T-helper 2 cell treated with Interferon-gamma antibody and Interleukin-4, amounts not matched to agents 100 ng/mL and 5 ng/mL, for 36 hours (primary cell): ENCODE results near the gene ITPKB. TPM values are rescaled to one million over a fixed set of nuclear protein-coding genes. Genes with fewer than 3 reads are reported as not detected.
"Not testable (repeated sequence)": the region's sequence is repeated elsewhere in the genome, so short reads cannot be mapped to it uniquely, and the experiment has no call there.

Source experiments
- intact Hi-C: fragments of 100-400 bp; cut with micrococcal nuclease; formaldehyde crosslinking; loops from one replicate; pipeline ENCODE4 v1.15.1; 2023
- total RNA-seq: library from RNA; stranded (reverse); gene quantifications from 2 replicates; pipeline ENCODE4 v1.2.3, GENCODE V29; 2022

Gene ITPKB
- total RNA-seq, 1 donor from 2014 or later = 36.2 TPM

DNA sequence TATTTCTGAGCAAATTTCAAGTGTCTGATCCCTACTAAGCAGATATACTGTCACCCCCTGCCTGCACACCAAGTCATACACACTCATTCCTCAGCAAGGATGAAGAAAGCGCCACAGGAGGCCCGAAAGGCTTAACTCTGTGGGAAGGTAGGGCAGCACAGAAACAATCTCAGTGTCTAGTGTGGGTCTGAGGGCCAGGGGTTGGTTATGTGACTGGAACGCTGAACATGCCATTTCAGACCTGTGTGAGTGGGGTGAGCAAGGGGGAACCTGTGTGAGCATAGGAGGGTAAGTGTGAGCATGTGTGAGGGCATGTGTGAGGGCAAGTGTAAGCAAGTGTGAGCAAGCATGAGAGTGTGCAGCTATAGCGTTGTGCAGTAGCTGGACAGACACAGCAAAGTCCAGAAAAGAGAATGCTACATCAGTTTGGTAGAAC is 6.2 kb downstream of the ITPKB start:
- intact Hi-C loops = no loop called here

DNA sequence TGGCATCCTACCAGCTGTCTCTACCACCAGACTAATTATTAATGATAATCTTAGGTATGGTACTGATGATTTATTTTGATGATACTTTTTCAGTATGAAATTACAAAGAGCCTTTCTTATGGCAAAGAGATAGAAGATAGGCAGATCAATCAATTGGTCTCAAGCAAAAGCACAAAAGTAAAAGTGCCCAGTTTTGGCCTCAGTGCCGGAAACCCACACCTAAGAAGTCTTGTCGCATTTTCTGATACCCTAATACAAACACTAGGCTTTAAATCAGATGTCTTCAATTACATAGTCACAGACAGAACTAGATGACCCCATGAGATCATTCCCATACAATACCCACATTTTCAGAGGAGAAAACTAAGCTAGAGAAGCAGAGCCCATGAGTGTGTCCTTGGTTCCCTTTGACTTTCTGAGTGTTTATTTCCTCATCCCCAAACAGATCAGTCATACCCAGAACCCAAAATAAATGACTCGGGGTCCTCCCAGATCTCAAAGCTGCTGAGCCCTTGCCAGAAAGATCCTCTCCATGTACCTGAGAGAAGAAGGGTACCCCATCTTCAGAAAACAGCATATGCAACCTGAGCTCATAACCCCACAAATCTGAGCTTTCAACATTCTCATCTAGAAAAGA is 7.7 kb downstream of the ITPKB start:
- intact Hi-C loops = no loop called here

DNA sequence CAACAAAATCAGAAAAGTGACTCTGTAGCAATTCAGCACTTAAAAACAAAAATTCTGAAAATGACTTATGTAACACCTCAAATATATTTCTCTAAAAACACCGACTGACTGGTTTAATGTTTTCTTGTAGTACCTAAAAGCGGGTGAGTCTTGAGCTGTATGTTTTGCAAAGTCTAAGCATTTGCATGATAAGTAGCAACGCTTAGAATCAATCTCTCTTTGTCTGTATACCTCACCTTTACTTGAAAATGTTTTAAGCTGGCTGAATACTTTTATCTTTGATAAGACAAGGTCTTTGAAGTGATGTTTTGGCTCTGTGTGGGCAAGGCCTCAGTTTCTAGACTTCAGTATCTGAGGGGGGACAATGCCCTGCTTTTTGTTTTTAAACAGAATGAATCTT is 8.2 kb downstream of the ITPKB start:
- intact Hi-C loops = no loop called here

DNA sequence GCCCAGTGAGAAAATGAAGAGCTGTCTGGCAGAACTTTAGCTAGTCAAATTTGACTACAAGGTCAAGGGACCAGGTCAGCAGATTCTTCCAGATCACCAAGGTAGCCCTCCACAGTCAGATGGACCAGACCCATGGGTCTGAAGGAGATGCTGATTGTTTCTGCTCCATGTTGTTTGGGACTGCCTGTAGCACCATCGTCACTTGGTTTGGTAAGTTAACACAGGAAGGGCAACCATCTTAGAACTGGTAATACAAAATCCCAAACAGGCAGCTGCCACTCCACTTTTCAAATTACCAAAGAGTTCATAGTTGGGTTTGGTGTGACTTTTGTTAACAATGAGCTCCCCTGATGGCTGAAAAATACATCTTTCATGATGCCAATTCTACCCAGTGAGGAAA is 9.0 kb downstream of the ITPKB start:
- intact Hi-C loops = no loop called here

DNA sequence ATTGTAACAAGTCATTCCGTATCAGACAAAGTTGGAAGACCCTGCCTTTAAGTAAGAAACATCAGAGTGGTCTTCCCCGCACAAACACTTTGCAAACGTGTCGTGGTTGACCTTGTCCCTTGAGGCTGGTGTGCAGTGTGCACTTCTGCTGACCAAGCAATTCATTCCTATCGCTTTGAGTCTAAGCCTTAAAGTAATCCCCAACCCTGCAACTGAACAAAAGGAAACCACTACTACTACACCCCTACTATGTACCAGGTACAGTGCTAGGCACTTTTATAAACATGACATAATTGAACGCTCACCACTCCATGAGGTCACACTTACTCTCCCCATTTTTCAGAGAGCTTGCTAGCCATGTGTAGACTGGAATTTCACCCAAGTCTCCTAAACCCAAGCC is 10.6 kb downstream of the ITPKB start:
- intact Hi-C loops = no loop called here

DNA sequence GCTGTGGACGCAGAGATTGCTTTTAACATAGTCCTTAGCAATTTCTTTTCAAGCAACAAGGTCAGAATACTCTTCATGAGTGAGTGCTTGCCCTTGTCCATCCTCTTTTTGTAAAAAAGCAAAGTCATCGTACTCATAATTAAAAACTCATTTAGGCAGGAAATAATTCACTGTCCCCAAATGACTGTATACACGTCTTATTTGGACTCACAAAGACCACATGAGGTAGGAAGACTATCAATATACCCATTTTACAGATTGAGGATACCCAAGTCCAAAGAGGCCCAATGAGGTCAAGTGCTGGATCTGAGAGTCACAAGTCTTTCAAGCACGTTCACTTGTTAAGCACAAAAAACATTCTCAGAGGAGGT is 13.2 kb downstream of the ITPKB start:
- intact Hi-C loops = loop anchor here (1.0 kb wide), 1 partner anchor 51 kb away; no protein-coding TSS in a partner anchor

DNA sequence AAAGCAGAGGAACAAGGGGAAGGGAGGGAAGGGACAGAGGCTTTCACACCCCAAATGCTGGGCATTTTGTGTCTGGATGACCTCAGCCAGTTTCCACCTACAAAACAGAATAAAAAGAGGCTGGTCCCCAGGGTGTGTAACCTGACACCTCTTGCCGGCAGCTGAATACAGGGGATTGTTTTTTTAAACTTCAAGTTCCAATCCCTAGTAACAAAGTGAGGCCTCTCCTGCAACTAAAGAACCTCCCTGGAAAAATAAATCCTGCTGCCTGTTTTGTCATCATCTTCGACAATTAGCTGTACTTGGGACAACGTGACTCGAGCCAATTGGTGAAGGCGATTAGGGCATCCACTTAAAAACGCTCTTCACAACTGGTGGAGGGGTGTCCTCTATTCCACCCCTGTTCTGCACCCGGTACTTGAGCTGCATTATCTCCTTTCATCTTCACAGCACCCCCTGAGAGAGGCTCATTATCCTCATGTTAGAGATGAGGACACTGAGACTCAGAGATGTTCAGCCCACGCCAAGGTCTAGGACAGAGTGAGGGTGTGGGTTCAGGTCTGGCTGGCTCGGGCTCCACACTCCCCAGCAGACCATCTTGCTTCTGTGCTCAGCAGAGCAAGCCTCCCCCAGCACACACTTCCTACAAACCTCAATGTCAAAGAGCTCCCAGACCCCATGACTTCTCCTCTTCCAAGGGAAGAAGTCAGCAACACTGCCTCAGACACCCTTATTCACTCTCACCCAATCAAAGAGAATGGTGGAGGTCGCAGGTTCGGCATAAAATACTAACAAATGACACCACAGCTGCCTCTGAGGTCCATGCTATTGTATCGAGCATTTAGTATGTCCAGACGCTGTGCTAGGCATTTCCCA is 15.2 kb downstream of the ITPKB start:
- intact Hi-C loops = no loop called here

DNA sequence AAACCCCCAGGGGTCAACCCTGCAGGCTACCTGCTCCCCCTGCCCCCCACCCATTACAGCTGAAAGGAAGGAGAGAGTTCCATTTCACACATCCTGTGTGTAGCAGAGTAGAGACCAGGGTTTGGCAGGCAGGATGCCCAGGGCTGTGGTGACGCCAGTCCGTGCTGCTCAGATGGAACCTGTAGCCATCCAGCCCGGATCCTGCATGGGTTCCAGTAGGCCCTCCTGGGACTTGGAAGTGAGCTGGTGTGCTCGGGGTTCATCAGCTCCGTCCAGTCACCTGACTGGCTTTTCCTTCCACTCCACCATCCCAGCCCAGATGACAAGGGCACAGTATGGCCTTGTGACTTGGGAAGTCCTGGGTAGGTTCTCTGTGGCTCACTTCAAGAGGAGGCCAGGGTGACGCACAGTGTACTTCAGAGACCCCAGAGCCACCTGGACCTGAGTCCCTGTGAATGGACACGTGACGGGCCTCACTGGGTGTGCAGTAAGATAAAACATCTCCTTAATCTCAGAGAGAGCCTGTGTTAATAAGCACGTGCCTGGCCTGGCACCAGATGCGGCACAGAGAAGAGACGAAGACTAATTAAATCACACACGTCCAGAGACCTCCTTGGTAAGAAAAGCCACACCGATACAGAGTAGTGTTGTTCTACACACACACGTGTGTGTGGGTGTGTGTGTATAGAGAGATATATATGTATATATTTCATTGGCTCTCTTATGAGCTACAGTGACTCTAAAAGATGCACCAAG is 16.0 kb downstream of the ITPKB start:
- intact Hi-C loops = no loop called here

DNA sequence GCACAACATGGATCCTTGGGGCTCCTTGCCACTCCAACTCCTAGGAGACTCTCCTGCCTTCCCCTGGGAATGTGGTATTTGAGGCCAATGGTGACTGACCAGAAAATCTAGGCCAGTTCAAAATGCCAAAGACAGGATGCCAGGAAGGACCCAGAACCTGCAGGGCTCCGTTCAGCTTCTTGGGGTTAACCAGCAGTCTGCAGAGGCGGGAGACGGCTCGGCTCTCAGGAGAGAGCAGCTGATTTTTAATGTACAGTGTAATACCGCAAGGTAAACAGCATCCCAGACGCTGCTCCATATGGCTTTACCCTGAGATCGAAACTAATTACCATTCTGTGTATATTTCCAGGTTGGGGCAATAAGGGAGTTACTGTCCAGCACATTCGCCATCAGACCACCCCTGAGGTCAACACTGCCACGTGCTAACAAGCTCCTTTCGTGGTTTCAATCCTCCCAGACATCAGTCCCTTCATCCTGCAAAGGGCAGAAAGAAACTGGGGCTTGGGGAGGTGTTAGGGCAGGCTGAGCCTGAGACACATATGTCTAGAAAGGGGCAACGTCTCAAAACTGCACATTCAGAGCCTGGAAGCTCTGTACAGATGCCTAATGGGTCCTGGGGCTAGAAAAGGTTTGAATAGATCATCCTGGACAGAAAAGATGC is 16.7 kb downstream of the ITPKB start:
- intact Hi-C loops = no loop called here

DNA sequence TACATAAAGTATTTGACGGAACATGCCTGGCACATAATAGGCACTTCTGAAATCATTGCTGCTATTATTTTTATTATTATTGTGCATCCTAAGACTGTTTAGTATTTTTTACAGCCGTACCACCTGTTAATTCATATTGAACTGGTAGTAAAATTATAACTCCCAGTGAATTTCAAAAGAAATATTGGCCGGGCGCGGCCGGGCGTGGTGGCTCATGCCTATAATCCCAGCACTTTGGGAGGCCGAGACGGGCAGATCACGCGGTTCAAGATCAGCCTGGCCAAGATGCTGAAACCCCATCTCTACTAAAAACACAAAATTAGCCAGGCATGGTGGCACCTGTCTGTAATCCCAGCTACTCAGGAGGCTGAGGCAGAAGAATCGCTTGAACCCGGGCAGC is 18.5 kb downstream of the ITPKB start:
- intact Hi-C loops = not testable (repeated sequence)

DNA sequence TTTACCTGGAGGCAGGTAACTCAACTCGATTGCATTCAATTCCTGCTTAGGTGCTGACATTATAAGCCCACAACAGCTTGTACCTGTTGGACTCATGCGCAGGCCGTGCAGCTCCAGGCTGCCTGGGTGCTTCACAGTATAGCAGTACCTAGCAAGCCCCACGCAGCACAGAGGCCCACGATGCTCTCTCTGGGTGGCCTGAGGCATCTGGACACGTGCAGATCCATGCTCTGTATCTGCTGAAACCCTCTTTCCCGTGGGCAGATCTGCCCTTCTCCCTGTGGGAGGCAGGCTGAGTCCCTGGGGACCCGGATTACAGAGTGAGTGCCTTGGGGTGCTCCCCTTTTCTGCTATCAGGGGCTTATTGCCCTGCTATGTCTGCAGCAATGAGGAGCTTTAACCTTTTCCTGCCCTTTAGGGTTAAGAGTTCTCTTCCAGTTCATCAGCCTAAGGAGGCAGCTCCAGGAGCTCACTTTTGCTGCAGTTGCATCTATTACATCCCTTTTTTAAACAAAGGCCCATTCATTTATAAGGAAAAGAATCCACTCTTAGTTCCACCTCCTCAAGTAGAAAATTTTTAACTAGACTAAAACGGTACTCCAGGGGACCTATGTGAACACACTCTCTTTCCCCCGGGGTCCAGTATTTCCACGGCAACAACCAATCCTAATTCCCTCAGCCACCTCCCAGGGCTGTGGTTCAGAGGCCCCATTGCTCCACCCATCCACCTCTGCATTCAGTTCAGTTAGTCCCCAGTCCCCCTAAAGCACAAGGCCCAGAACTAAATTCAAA is 19.3 kb downstream of the ITPKB start:
- intact Hi-C loops = no loop called here

DNA sequence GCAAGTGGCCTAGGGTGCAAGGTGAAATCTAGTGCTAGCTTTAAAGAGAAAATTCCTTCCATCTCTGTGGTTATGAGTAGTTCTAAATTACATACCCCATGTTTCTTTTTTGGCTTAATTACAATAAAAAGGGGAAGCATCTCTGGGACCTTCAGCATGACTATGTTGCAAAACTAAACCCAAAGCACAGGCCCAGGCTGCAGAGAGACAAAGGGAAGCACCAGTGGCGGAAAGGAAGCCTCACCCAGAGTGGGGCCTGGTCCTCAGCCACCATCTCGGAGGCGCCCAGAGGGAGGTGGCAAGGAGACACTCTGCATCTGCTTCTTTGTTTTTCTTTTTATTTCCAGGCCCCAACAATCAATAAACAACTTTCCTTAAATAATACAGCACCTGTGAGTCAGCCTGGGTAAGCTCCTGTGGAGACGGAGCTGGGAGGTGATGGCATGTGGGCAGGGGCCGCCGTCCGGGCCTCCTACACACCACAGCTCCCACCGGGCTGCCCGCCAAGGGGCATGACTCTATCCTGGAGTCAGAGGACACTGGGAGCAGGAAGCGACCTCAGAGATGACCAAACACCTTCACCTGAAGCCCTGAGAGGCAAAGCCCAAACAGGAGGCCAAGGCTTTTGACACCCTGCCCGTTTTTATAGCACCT is 21.7 kb downstream of the ITPKB start:
- intact Hi-C loops = no loop called here

DNA sequence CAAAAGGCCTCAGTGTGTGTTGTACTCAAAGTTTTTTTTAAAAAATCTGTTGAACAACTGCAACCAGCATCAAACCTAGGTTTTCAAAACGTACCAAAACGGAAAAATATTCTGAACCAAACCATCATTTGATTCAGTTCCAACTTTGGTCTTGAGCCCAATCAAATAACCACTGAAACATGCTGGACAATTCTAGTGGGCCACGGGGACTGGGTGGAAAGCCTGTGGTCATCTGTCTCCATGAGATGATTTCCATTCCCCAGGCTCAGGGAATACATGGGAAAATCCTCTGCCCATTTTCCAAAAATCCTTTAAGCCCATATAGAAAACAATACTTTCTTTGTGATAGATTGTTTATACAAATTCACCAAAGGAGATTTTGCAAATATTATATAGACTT is 22.5 kb downstream of the ITPKB start:
- intact Hi-C loops = no loop called here

DNA sequence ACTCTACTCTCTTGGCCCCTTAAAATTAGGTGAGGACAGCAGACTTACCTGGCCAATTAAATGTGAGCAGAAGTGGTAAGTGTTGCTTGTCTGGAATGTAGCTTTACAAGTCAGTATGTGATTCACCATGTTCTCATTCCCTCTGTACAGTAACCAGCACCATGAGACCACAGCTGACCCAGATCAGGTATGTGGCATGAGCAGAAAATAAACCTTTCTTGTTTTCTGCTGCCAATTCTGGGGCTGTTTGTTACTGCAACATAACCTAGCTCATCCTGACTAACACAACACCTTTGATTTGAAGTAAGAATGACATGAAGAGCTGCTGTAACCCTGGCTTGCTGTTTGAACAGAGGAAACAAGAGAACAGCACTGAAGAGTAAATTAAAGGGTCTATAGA is 24.9 kb downstream of the ITPKB start:
- intact Hi-C loops = loop anchor here (5.0 kb wide), 1 partner anchor 52 kb away; no protein-coding TSS in a partner anchor

DNA sequence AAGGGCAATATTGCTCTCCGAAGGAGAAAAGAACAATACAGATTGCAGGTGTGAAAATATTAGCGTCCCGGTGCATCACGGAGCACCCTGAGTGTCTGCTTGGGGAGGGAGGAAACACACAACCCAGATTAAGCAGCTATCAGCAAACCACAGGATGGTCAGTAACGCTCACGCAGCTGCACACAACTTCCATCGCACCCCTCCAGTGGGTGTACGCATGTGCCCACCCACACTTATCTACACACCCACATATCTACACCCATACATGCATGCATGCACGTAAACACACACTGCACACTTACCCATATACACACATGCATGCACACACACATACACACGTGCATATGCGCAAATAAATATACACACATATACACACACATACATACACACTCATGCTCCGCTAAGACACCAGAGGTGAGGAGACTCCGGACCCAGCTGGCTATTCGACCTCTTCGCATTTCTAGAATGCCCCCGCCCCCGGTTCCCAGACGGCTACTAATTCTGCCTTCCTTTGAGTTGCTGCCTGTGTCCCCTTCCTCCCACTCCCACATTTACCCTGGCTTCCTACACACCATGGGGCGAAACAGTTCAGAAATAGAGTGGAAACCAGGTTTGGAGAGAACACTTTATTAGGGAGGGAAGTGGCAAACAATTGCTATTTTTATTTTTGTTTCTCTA is 26.2 kb downstream of the ITPKB start:
- intact Hi-C loops = loop anchor here (1.0 to 5.0 kb wide), 3 partner anchors 26 to 115 kb away; partner anchors contain the start of gene ITPKB

DNA sequence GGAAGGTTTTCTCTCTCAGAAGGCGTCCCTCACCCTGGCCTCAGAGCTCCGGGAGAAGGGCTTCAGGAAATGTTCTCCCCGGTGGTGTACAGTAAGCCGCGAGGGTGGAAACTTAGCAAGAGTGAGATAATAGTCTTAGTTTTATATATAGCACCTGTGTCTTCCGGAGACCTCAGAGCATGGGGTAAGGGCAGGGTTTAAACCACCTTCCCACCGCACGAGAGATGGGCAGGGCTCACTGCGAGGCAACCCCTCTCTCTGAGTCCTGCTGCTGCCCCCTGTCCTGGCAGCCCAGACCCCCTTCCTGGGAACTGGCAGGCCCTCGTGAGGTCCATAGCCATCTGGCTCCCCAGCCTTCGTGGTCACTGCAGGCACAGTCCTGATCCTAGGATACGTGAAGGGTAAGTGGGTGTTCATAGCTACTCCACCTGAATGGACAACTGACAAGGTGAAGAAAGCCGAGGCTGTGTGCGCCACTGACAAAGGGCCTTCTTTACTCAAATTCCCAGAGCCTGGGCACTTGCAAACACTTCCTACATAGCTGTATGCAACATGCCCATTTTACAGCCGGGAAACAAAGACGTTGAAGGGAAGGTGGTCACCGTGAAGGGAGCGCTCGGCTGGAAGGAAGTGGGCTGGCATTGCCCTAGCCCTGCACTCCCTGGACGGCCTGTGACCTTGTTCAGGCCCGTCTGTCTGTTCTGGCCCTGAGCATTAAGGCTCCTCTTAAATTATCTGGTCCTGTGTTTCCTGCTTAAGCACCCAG is 26.9 kb downstream of the ITPKB start:
- intact Hi-C loops = loop anchor here (1.0 to 5.0 kb wide), 3 partner anchors 27 to 116 kb away; partner anchors contain the start of gene ITPKB

DNA sequence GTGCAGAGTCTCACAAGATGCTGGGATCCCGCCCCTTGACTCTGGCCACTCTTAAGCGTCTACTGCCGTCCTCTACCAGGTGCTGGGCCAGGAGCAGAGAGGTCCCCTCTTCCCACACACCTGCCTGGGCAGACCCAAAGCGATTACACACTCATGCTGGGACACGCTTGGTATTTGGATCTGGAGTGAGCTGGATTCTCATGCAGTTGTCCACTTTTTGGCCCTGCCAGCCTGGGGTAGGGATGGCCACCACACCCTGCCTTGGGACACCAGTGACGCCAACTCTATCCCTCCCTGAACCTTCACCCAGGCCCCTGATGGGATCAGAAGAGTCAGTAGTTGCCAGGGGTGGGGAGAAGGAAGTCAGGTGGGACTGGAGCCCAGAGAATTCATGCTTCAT is 28.6 kb downstream of the ITPKB start:
- intact Hi-C loops = loop anchor here (5.0 kb wide), 1 partner anchor 48 kb away; no protein-coding TSS in a partner anchor

DNA sequence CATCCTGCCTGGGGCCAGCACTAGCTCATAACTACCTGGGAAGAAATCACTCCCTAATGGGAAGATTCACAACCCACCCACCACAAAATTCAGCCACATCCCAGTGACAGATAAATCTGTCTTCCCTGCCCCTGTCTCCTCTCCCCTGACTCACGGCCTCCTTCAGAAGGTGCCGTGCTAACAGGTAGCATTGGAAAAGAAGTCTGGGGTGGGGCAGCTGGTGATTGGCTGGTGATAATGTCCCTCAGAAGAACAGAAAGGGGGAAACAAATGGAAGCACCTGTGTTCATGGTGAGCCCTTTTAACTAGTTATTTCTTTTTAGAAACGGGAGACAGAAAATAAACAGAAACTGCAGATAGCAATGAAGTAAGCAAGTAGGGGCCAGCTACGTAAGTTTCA is 29.1 kb downstream of the ITPKB start:
- intact Hi-C loops = loop anchor here (5.0 to 10.0 kb wide), 3 partner anchors 48 to 1285 kb away; partner anchors contain the start of genes H3-3A and LBR
